Stimulated activated CD4-positive, alpha-beta T cell treated with anti-CD3 and anti-CD28 coated beads, Interleukin-4, amount 100 ng/mL, for 4 hours (primary cell): Measurements from ENCODE around the gene PEX13.

ENCODE experiments used
- DNase-seq, 2 experiments: peaks; one replicate each; pipeline ENCODE4 v3.0.0-alpha.2; 2020

PEX13 gene

GRCh38 chr2:61085883-61086282 lies 68.4 kb downstream of the PEX13 start:
- DNase-seq = no peak

- no peak for DNase-seq
Observed at GRCh38 chr2:61089797-61090196, 72.3 kb downstream of the PEX13 start.

GRCh38 chr2:61090386-61090921 lies 72.9 kb downstream of the PEX13 start:
- no peak for DNase-seq

- DNase-seq = no peak
Observed at GRCh38 chr2:61091485-61091884, 74.0 kb downstream of the PEX13 start.

- no peak for DNase-seq
Observed at GRCh38 chr2:61096438-61096837, 78.9 kb downstream of the PEX13 start.

GRCh38 chr2:61100801-61101200 lies 83.3 kb downstream of the PEX13 start:
- DNase-seq = no peak
